ENCODE measurements around the gene UBE2Z.

DNA sequence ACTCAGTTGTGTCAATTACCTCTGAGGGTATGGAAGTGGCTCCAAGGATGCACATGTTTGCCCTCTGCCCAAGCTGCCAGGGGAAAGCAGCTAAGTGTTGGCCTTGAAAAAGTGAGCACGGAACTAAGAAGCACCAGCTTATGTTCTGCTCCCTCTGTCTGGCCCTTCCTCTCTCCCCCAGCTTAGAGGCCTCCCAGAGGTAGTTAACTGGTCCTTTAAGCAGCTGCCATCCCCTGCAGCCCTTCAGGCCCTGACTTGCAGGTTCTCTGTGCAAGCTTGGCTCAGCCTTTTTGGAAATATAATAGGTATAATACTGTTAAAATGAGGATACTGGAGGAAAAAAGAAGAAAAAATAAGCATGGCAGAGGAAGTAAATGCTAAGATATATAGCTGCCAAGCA, 7.0 kb upstream of the UBE2Z start:
- TF ChIP-seq CTCF (IDR thresholded peaks at IDR 0.05 in 8 of 11, conservative IDR thresholded peaks at IDR 0.05 in 3 of 11) = no peak
- TF ChIP-seq POLR2A (IDR thresholded peaks at IDR 0.05) = no peak

Measured in spleen (tissue), 7 donors.